GM21619 (cell line): ENCODE results near the gene DCAF6.
"Not testable (repeated sequence)": the region's sequence is repeated elsewhere in the genome, so short reads cannot be mapped to it uniquely, and the experiment has no call there.

ENCODE experiments used
- ATAC-seq: cut with Tn5 transposase; IDR thresholded peaks from one replicate; pipeline ENCODE4 v1.9.1; 2021; ENCODE audit not compliant: unreplicated experiment

The DCAF6 gene

GRCh38 chr1:167923324-167924056 is 13.0 kb upstream of the DCAF6 start:
- ATAC-seq = no peak

- no peak for ATAC-seq
Measured at GRCh38 chr1:167924102-167924501, 12.4 kb upstream of the DCAF6 start.

- ATAC-seq = no peak
Measured at GRCh38 chr1:167924543-167925231, 11.8 kb upstream of the DCAF6 start.

GRCh38 chr1:167926486-167926997 is 9.9 kb upstream of the DCAF6 start:
- no peak for ATAC-seq

GRCh38 chr1:167927046-167927754 is 9.3 kb upstream of the DCAF6 start:
- ATAC-seq = peak; percentile 62

GRCh38 chr1:167928457-167928852 is 8.0 kb upstream of the DCAF6 start:
- no peak for ATAC-seq

- not testable (repeated sequence) for ATAC-seq
Measured at GRCh38 chr1:167928919-167929318, 7.6 kb upstream of the DCAF6 start.

GRCh38 chr1:167929725-167930124 is 6.8 kb upstream of the DCAF6 start:
- no peak for ATAC-seq

GRCh38 chr1:167933788-167934187 is 2.7 kb upstream of the DCAF6 start:
- ATAC-seq = no peak

- ATAC-seq = no peak
Measured at GRCh38 chr1:167934426-167935215, 1.9 kb upstream of the DCAF6 start.

GRCh38 chr1:167935216-167936067 is 1.0 kb upstream of the DCAF6 start:
- ATAC-seq = peak; percentile 8

- peak; percentile 8 for ATAC-seq
Measured at GRCh38 chr1:167936930-167937708, 636 bp downstream of the DCAF6 start, which contains the start of gene MPC2. TSS of gene MPC2 (minus strand) at chr1:167937072. CDS start at chr1:167935841, 1,231 bp downstream.

- no peak for ATAC-seq
Measured at GRCh38 chr1:167937709-167938010, 1.2 kb downstream of the DCAF6 start.

GRCh38 chr1:167938080-167938636 is 1.7 kb downstream of the DCAF6 start:
- no peak for ATAC-seq

GRCh38 chr1:167940264-167940663 is 3.8 kb downstream of the DCAF6 start:
- no peak for ATAC-seq

- ATAC-seq = no peak
Measured at GRCh38 chr1:167943541-167943940, 7.1 kb downstream of the DCAF6 start.

- no peak for ATAC-seq
Measured at GRCh38 chr1:167947733-167948132, 11.2 kb downstream of the DCAF6 start.

GRCh38 chr1:167949785-167950184 is 13.3 kb downstream of the DCAF6 start:
- no peak for ATAC-seq

GRCh38 chr1:167950569-167950968 is 14.1 kb downstream of the DCAF6 start:
- ATAC-seq = no peak
